ENCODE measurements around the gene COL7A1.

The COL7A1 gene

DNA sequence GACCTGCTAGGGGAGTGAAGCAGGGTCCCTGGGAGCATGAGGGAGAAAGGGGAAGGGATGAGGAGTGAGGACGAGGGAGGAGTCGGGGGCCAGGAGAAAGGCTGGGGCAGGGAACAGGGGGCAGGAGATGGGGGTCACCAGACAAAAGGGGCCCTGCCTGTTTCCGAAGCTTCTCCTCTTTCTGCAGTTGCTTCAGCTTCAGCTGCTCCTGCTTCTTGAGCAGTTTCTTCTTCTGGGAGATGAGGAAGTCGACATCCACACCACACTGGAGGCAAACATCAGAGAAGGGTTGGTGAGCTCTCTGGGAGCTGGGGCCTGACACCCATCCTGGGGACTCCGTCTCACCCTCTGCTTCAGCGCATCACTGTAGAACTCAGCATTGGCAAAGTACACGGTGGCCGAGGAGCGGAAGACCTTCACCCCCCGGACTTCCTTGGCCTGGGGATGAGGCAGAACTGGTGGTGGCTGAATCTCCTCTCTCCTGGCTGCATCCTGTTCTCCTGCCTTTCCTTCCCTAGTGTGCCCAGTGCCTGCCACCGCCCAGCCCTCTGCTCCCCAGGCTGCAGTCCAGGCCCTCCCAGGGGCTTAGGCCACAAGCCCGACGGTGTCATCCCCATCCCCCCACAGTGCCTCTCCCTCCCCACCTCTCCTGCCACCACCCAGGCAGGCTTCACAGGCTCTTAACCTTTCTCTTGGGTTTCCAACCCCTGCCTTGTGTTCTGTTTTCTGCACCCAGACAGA lies 33.3 kb upstream of the COL7A1 start:
- H3K36me3 ChIP-seq (ENCODE audit: insufficient read depth, insufficient read length, low read length), result peaks cover 95% of the 10 kb centered on the region
- no peaks in the 10 kb centered on the region for H3K9me3 ChIP-seq (ENCODE audit: insufficient read depth, low read length)

DNA sequence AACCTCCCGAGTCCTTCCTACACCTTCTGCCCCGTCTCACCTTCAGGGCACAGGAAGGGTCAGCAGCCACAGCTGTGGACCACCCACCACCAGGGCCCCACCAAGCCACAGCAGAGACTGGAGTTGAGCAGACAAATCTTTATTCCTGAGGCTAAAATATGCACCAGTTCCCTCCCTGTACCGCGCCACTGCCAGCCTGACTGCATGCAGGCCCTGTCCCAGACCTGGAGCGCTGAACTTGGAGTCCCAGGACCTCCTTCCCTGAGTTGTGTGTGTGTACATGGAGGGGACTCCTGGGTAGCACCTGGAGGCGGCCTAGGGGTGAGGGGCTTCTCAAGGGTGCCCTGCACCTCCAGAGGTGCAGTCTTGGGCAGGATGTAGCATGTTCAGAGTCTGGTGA lies 30.5 kb upstream of the COL7A1 start:
- Histone ChIP-seq H3K9ac (ENCODE audit: insufficient read length, low read depth) (no peak overlapping the region), H3K27me3 (ENCODE audit: insufficient read depth, insufficient read length) (no peaks in the 10 kb centered on the region), H3K4me1 (ENCODE audit: insufficient read depth, insufficient read length) (peaks cover 6% of the 10 kb centered on the region), H3K4me3 (ENCODE audit: insufficient read length, low read depth) (no peak overlapping the region), H3K9me3 (ENCODE audit: insufficient read depth, low read length) (no peaks in the 10 kb centered on the region), H3K36me3 (ENCODE audit: insufficient read depth, insufficient read length, low read length) (peaks cover 74% of the 10 kb centered on the region)
- TF ChIP-seq SUZ12 (IDR thresholded peaks at IDR 0.05; ENCODE audit: extremely low read depth, insufficient read depth, insufficient read length), result no peak
- no peak for TF ChIP-seq YY1 (IDR thresholded peaks at IDR 0.05; ENCODE audit: insufficient read depth, insufficient read length)
- TF ChIP-seq ZNF274 (IDR thresholded peaks at IDR 0.05; ENCODE audit: low read depth, low read length), result no peak
- no peak for DNase-seq (ENCODE audit: low read depth, low spot score)

More for the DNA sequence above, 33.3 kb upstream of the COL7A1 start:
- Histone ChIP-seq H3K9ac (ENCODE audit: insufficient read length, low read depth) (no peak overlapping the region), H3K27me3 (ENCODE audit: insufficient read depth, insufficient read length) (no peaks in the 10 kb centered on the region), H3K4me3 (ENCODE audit: insufficient read length, low read depth) (no peak overlapping the region), H3K4me1 (ENCODE audit: insufficient read depth, insufficient read length) (peaks cover 9% of the 10 kb centered on the region)
- DNase-seq (ENCODE audit: low read depth, low spot score), result no peak
- TF ChIP-seq SUZ12 (IDR thresholded peaks at IDR 0.05; ENCODE audit: extremely low read depth, insufficient read depth, insufficient read length) (no peak), ZNF274 (IDR thresholded peaks at IDR 0.05; ENCODE audit: low read depth, low read length) (no peak), YY1 (IDR thresholded peaks at IDR 0.05; ENCODE audit: insufficient read depth, insufficient read length) (no peak)

DNA sequence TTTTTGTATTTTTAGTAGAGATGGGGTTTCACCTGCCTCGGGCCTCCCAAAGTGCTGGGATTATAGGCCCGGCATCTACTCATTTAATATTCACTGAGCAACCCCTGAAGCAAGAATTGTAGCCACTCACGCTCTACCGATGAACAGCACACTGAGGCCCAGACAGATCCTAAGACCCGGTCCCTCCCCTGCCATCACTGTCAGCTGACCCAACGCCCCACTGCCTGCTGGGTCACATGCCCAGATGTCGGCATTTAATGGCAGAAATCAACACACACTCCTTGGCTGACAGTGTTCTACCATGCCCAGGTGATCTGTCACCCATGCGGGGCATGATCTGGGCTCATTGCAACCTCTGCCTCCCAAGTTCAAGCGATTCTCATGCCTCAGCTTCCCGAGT lies 29.6 kb upstream of the COL7A1 start:
- no peaks in the 10 kb centered on the region for H3K27me3 ChIP-seq (ENCODE audit: insufficient read depth, insufficient read length)
- no peaks in the 10 kb centered on the region for H3K9me3 ChIP-seq (ENCODE audit: insufficient read depth, low read length)
- H3K36me3 ChIP-seq (ENCODE audit: insufficient read depth, insufficient read length, low read length), result peaks cover 69% of the 10 kb centered on the region
- TF ChIP-seq YY1 (IDR thresholded peaks at IDR 0.05; ENCODE audit: insufficient read depth, insufficient read length) (no peak), ZNF274 (IDR thresholded peaks at IDR 0.05; ENCODE audit: low read depth, low read length) (no peak), SUZ12 (IDR thresholded peaks at IDR 0.05; ENCODE audit: extremely low read depth, insufficient read depth, insufficient read length) (no peak)
- H3K4me1 ChIP-seq (ENCODE audit: insufficient read depth, insufficient read length), result peaks cover 3% of the 10 kb centered on the region
- no peak overlapping the region for H3K9ac ChIP-seq (ENCODE audit: insufficient read length, low read depth)
- no peak for DNase-seq (ENCODE audit: low read depth, low spot score)
- H3K4me3 ChIP-seq (ENCODE audit: insufficient read length, low read depth), result no peak overlapping the region

DNA sequence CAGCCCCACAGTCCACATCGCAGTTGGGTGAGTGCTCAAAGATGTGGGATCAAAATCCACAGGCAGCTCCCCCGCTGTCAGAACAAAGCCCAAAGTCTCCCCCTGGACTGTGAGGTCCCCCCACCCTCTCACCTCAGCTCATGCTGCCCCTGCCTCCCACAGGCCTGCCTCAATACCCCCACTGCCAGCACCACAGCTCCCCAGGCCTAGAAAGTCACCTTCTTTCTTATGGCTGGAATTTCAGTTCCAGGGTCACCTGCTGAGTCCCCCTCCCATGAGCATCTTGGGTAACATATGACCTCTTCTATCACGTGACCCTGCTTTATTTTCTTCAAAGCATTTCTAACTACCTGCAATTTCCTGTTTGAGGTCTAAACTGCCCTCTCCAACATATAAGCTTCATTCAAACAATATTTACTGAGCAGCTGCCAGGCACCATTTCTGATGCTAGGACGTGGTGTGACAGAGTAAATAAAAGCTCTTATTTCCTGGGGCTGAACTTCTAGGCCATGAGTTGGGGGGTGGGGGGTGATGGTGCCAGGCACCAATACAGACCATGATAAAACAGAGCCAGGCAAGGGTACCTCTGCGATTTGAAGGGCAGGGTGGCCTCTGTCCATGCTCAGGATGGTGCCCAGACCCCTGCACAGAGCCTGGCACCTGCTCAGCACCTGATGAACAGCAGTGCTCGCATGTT lies 28.9 kb upstream of the COL7A1 start:
- Histone ChIP-seq H3K4me3 (ENCODE audit: insufficient read length, low read depth) (no peak overlapping the region), H3K9ac (ENCODE audit: insufficient read length, low read depth) (no peak overlapping the region), H3K9me3 (ENCODE audit: insufficient read depth, low read length) (peaks cover 3% of the 10 kb centered on the region), H3K27me3 (ENCODE audit: insufficient read depth, insufficient read length) (no peaks in the 10 kb centered on the region), H3K4me1 (ENCODE audit: insufficient read depth, insufficient read length) (no peaks in the 10 kb centered on the region), H3K36me3 (ENCODE audit: insufficient read depth, insufficient read length, low read length) (peaks cover 63% of the 10 kb centered on the region)
- DNase-seq (ENCODE audit: low read depth, low spot score), result no peak
- TF ChIP-seq SUZ12 (IDR thresholded peaks at IDR 0.05; ENCODE audit: extremely low read depth, insufficient read depth, insufficient read length), result no peak
- TF ChIP-seq YY1 (IDR thresholded peaks at IDR 0.05; ENCODE audit: insufficient read depth, insufficient read length), result no peak
- no peak for TF ChIP-seq ZNF274 (IDR thresholded peaks at IDR 0.05; ENCODE audit: low read depth, low read length)

DNA sequence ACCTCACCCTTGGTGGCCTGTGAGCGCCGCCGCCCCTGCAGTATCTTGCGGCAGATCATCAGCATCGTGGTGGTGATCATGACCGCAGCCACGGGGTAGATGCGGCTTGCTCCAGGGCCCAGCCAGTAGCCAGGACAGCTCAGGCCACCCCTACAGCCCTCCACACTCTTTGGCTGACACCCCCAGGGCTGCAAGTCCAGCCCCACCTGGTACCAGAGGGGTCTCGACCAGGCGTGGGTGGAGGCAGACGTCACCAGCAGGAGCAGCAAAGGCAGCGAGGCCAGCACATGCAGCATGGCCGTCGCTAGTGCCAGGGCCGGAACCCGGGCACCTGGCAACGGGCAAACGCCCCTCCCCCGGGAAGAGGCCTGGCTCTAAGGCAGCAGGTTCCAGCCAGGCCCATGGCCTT lies 26.3 kb upstream of the COL7A1 start, which contains the start of gene TMEM89:
Gene TMEM89, minus strand, starts transcription at position 309 of the 409 bp plus-strand sequence. Its CDS starts 13 bp downstream, at position 296.
- Histone ChIP-seq H3K36me3 (ENCODE audit: insufficient read depth, insufficient read length, low read length) (peaks cover 44% of the 10 kb centered on the region), H3K27me3 (ENCODE audit: insufficient read depth, insufficient read length) (no peaks in the 10 kb centered on the region), H3K4me3 (ENCODE audit: insufficient read length, low read depth) (no peak within 1 kb of the TSS), H3K9ac (ENCODE audit: insufficient read length, low read depth) (no peak within 1 kb of the TSS), H3K9me3 (ENCODE audit: insufficient read depth, low read length) (peaks cover 28% of the 10 kb centered on the region), H3K4me1 (ENCODE audit: insufficient read depth, insufficient read length) (no peaks in the 10 kb centered on the region)
- no peak for DNase-seq (ENCODE audit: low read depth, low spot score)
- TF ChIP-seq SUZ12 (IDR thresholded peaks at IDR 0.05; ENCODE audit: extremely low read depth, insufficient read depth, insufficient read length), result no peak
- no peak for TF ChIP-seq YY1 (IDR thresholded peaks at IDR 0.05; ENCODE audit: insufficient read depth, insufficient read length)
- no peak for TF ChIP-seq ZNF274 (IDR thresholded peaks at IDR 0.05; ENCODE audit: low read depth, low read length)

DNA sequence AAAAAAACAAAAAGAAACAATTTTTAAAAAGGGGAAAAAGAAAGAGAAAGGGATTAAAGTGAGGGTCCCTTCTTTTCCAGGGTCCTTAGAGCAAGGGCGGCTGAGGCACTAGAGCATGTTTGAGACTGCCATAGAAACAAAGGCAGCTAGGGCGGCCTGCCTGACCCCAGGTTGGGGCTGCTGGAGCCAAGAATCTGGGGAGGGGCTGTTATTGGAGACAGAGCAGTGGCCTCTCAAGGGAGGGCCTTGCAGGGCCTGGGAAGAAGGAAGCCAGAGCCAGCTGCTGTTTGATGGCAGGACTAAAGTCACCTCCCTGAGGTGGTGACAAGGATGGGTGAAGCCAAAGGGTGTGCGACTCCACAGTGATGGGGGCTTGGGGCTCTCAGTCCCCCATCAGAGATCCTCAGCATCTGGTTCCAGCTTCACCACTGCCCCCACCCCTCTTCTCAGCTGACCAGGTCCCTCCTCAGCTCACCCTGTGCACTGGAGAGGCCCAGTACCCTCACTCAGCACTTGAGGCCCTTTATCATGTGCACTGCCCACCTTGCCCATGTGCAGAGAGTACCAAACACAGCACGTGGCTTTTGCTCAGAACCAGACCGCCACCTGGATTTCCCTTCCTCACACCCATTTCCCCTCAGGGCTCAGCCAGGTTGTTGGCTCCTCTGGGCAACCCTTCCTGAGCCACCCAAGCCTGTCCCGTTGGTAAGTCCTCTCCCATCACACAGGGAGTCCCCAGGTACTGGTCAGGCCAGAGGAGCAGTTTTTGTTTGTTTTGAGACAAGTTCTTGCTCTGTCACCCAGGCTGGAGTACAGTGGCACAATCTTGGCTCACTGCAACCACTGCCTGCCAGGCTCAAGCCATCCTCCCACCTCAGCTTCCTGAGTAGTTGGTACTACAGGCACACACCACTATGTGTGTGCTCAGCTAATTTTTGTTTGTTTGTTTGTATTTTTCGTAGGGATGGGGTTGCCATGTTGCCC lies 24.7 kb upstream of the COL7A1 start:
- no peaks in the 10 kb centered on the region for H3K27me3 ChIP-seq (ENCODE audit: insufficient read depth, insufficient read length)
- no peak overlapping the region for H3K4me3 ChIP-seq (ENCODE audit: insufficient read length, low read depth)
- TF ChIP-seq ZNF274 (IDR thresholded peaks at IDR 0.05; ENCODE audit: low read depth, low read length) (no peak), YY1 (IDR thresholded peaks at IDR 0.05; ENCODE audit: insufficient read depth, insufficient read length) (no peak), SUZ12 (IDR thresholded peaks at IDR 0.05; ENCODE audit: extremely low read depth, insufficient read depth, insufficient read length) (no peak)
- peaks cover 27% of the 10 kb centered on the region for H3K36me3 ChIP-seq (ENCODE audit: insufficient read depth, insufficient read length, low read length)
- no peak overlapping the region for H3K9ac ChIP-seq (ENCODE audit: insufficient read length, low read depth)
- no peak for DNase-seq (ENCODE audit: low read depth, low spot score)
- H3K9me3 ChIP-seq (ENCODE audit: insufficient read depth, low read length), result peaks cover 36% of the 10 kb centered on the region
- H3K4me1 ChIP-seq (ENCODE audit: insufficient read depth, insufficient read length), result no peaks in the 10 kb centered on the region
